Cardiac muscle cell (in vitro differentiated cells and primary cell): ENCODE data around the gene MATN4. TPM values are rescaled to one million over a fixed set of nuclear protein-coding genes. Genes with fewer than 3 reads are reported as not detected.
A peak's percentile ranks its signal among the peaks of the same experiment; 100 is the strongest.

Experiments used
- DNase-seq, 2 donors: peaks; one replicate each; pipeline versions ENCODE4 v3.0.0 to v3.0.0-alpha.2; 2010 to 2017; ENCODE audit warnings: low read depth in 1 of 2, low spot score in 1 of 2
- H3K27ac ChIP-seq: fragments of 200-600 bp; sonication (generic); 2 replicates; pipeline ENCODE4 v1.5.1; 2016
- H3K27me3 ChIP-seq: fragments of 200-600 bp; sonication (generic); 2 replicates; pipeline ENCODE4 v1.6.0; 2016; ENCODE audit warnings: control low read depth
- H3K36me3 ChIP-seq: fragments of 200-600 bp; sonication (generic); 2 replicates; pipeline ENCODE4 v1.5.1; 2016; ENCODE audit warnings: control low read depth
- H3K4me1 ChIP-seq: fragments of 200-600 bp; sonication (generic); 2 replicates; pipeline ENCODE4 v1.8.1; 2017; ENCODE audit warnings: low read depth, mild to moderate bottlenecking, mixed run types
- H3K4me3 ChIP-seq: fragments of 200-600 bp; sonication (generic); 2 replicates; pipeline ENCODE4 v1.5.1; 2016; ENCODE audit warnings: mild to moderate bottlenecking
- H3K9me3 ChIP-seq: fragments of 200-600 bp; sonication (generic); 2 replicates; pipeline ENCODE4 v1.5.1; 2017; ENCODE audit warnings: low read depth, mild to moderate bottlenecking, control low read depth
- polyA plus RNA-seq: library from polyadenylated mRNA; unstranded; fragments of >200 nt; fragmentation: Nextera tagmentation; extraction: Ambion mirVana; gene quantifications from 2 replicates; pipeline ENCODE4 v1.2.1, GENCODE V29; 2016
- total RNA-seq: library from RNA; depleted of rRNA; stranded (reverse); fragments of >200 nt; gene quantifications from 2 replicates; pipeline ENCODE4 v1.2.3, GENCODE V29; 2016
- TF ChIP-seq, protein P1 (sequence below): IDR thresholded peaks from 2 replicates; pipeline ENCODE4 v1.5.1; 2012; ENCODE audit warnings: low read depth, mild to moderate bottlenecking, low read length

The MATN4 gene
- total and polyA plus RNA-seq, 2 experiments from 2014 or later = not detected

DNA sequence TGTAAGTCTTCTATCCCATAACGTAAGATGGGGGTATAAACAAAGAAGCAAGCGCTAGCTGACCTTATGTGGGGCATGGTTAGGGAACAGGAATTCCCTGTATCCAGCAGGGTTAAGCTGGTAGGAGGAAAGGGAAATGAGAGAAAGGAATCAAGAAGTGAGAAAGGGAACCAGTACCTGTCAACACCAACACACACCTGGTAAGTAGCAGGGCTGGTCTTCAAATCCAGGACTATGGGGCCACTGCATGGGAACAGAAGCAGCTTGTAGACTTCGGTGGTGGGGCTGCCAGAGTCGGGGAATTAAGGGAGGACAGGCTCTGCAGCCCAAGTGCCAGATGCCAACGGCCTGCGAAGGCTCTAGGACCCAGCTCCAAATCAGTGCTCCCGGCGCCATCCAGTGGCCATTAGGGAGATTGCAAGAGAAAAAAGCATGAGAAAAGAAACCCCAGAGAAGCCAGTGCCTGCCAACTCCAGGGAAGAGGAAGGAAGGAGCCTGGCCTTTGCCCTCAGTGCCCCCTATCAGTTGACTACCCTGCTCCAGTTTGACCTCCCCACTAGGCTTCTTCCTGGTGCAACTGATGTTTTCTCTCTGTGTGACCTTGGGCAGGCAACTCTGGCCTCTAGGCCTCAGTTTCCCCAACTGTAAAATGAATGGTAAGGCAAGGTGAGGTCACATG is 17.3 kb downstream of the MATN4 start:
- H3K4me3 ChIP-seq = no peak overlapping the region
- DNase-seq = peak; percentile 83 to 85
- no peaks in the 10 kb centered on the region for H3K36me3 ChIP-seq
- H3K27ac ChIP-seq = no peak overlapping the region
- H3K4me1 ChIP-seq = no peaks in the 10 kb centered on the region
- peaks cover 12% of the 10 kb centered on the region for H3K27me3 ChIP-seq
- TF ChIP-seq, protein P1, sequence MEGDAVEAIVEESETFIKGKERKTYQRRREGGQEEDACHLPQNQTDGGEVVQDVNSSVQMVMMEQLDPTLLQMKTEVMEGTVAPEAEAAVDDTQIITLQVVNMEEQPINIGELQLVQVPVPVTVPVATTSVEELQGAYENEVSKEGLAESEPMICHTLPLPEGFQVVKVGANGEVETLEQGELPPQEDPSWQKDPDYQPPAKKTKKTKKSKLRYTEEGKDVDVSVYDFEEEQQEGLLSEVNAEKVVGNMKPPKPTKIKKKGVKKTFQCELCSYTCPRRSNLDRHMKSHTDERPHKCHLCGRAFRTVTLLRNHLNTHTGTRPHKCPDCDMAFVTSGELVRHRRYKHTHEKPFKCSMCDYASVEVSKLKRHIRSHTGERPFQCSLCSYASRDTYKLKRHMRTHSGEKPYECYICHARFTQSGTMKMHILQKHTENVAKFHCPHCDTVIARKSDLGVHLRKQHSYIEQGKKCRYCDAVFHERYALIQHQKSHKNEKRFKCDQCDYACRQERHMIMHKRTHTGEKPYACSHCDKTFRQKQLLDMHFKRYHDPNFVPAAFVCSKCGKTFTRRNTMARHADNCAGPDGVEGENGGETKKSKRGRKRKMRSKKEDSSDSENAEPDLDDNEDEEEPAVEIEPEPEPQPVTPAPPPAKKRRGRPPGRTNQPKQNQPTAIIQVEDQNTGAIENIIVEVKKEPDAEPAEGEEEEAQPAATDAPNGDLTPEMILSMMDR = peak; percentile 89
- H3K9me3 ChIP-seq = no peaks in the 10 kb centered on the region

DNA sequence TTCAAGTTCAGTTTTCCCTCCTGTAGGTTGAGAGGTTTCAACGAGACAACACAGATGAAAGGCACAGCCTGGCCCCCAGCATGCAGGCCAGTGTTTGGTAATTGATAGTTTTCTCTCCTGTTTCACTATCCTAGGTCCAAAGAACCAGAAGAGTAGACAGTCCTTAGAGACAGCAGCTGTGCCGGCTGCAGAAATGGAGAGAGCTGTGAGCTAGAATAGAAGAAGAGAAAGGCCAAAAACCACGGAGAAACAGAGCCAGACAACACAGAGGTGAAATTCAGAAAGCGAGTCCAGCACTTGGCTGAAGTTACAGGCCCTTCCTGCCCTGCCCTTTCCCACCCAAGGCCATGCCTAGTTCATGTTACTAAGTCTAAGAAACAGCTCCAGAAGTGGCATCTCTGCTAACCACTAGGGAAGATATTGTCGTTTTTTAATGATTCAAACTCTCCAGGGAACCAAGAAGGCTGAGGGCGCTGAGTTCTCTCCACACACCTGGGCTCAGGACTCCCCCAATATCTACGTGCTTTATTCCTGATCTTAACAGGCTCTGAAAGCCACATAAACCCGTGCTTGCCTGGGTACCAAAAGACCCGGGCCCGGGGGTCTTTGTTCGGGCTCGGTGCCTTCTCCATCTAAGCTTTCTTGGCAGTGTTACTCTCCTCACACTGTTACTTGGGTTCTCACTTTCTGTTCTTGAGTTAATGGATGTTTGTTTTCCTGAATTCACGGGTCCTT is 18.0 kb downstream of the MATN4 start:
- no peak overlapping the region for H3K4me3 ChIP-seq
- no peak overlapping the region for H3K27ac ChIP-seq
- H3K36me3 ChIP-seq = no peaks in the 10 kb centered on the region
- H3K9me3 ChIP-seq = no peaks in the 10 kb centered on the region
- no peak for DNase-seq
- H3K27me3 ChIP-seq = peaks cover 12% of the 10 kb centered on the region
- TF ChIP-seq, protein P1 = no peak
- H3K4me1 ChIP-seq = no peaks in the 10 kb centered on the region

DNA sequence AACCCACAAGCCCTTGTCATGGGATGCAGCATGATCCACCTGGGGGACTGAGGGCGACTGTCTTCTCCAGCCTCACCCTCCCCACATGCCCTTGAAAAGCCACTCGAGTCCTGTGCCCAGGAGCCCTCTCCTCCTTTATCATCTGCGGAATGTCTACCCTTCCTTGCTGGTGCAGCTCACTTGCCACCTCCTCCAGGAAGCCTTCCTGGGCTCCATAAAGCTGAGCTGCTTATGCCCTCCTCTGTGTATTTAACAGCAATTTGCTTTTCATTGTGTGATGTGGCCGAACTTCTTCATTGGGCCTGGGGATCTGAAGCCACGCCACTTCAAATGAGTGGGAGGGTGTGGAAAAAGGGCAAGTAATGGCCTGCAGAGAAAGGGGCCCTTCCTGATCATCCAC is 19.2 kb downstream of the MATN4 start:
- Histone ChIP-seq H3K4me3 (no peak overlapping the region), H3K27me3 (peaks cover 12% of the 10 kb centered on the region), H3K9me3 (no peaks in the 10 kb centered on the region), H3K36me3 (no peaks in the 10 kb centered on the region), H3K4me1 (no peaks in the 10 kb centered on the region), H3K27ac (no peak overlapping the region)
- TF ChIP-seq, protein P1 = no peak
- no peak for DNase-seq

DNA sequence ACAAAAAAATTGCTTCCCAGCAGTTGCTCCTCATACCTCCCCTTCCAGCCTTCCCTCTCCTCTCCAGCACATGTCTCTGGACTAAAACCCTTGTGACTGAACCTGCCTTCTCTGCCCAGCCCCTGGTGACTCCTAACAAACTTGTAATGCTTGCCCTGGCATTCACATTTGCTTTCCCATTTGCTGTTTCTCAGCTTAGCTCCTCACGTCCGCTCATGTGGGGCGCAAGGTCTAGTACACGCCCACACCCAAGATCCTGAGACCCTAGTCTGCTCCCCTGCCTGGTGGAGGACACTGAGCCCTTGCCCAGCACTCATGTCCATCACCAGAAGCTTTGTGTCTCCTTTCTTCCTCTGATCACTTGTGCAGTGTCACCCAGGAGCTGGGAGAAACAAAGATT is 19.7 kb downstream of the MATN4 start:
- H3K4me1 ChIP-seq = no peaks in the 10 kb centered on the region
- no peaks in the 10 kb centered on the region for H3K9me3 ChIP-seq
- TF ChIP-seq, protein P1 = no peak
- no peaks in the 10 kb centered on the region for H3K36me3 ChIP-seq
- H3K27me3 ChIP-seq = peaks cover 9% of the 10 kb centered on the region
- no peak overlapping the region for H3K4me3 ChIP-seq
- H3K27ac ChIP-seq = no peak overlapping the region
- no peak for DNase-seq

DNA sequence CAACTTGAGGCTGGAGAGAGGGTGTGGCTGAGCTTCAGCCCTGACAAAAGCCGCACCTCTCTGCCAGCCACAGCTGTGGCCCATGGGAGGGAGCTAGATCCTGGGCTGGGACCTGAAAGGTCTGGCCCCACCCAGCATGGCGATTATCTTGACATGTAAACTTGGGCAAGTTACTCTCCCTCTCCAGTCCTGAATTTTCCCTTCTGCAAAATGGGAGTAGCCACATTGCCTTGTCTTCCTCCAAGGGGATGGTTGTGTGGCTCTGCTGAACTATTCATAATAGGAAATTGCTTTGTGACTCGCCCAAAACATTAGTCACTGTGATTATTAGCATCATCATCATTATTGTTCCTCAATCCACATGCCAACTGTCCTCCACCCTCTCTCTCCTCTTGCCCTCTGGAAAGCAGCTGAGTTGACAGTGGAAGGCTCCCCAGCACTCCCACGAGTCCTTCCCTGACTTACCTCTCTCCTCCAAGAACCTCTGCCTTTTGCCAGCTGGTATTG is 24.5 kb downstream of the MATN4 start:
- TF ChIP-seq, protein P1 = no peak
- H3K4me1 ChIP-seq = no peaks in the 10 kb centered on the region
- H3K36me3 ChIP-seq = no peaks in the 10 kb centered on the region
- no peaks in the 10 kb centered on the region for H3K9me3 ChIP-seq
- no peaks in the 10 kb centered on the region for H3K27me3 ChIP-seq
- H3K4me3 ChIP-seq = no peak overlapping the region
- DNase-seq = no peak
- H3K27ac ChIP-seq = no peak overlapping the region
